Osteocyte (in vitro differentiated cells): ENCODE data around the gene MYRF. TPM values are rescaled to one million over a fixed set of nuclear protein-coding genes. Genes with fewer than 3 reads are reported as not detected.

Experiments used
- DNase-seq: peaks from one replicate; pipeline ENCODE4 v3.0.0; 2021; ENCODE audit warnings: mixed read lengths; ENCODE audit not compliant: unreplicated experiment; ENCODE audit errors: extremely low spot score
- H3K27ac Mint-ChIP-seq: one replicate; pipeline ENCODE4 v1.8.0; 2021; ENCODE audit warnings: mild to moderate bottlenecking, mixed read lengths; ENCODE audit not compliant: unreplicated experiment
- H3K27me3 Mint-ChIP-seq: one replicate; pipeline ENCODE4 v1.8.0; 2021; ENCODE audit warnings: mixed read lengths; ENCODE audit not compliant: unreplicated experiment
- H3K36me3 Mint-ChIP-seq: one replicate; pipeline ENCODE4 v1.8.0; 2021; ENCODE audit warnings: mixed read lengths; ENCODE audit not compliant: unreplicated experiment
- H3K4me1 Mint-ChIP-seq: one replicate; pipeline ENCODE4 v1.8.0; 2021; ENCODE audit warnings: mixed read lengths; ENCODE audit not compliant: unreplicated experiment
- H3K4me3 Mint-ChIP-seq: one replicate; pipeline ENCODE4 v1.8.0; 2021; ENCODE audit warnings: mild to moderate bottlenecking, moderate library complexity, mixed read lengths; ENCODE audit not compliant: unreplicated experiment
- H3K9me3 Mint-ChIP-seq: one replicate; pipeline ENCODE4 v1.8.0; 2021; ENCODE audit warnings: mixed read lengths; ENCODE audit not compliant: unreplicated experiment
- CTCF ChIP-seq: fragments of 200-600 bp; sonication (generic); IDR thresholded peaks from 2 replicates; pipeline ENCODE4 v1.5.0; 2021; ENCODE audit warnings: antibody characterized with exemption, mild to moderate bottlenecking, moderate library complexity
- total RNA-seq: library from RNA; stranded (reverse); gene quantifications from 2 replicates; pipeline ENCODE4 v1.2.1, GENCODE V29; 2021

The MYRF gene
- total RNA-seq, 1 donor from 2014 or later, result 0.43 TPM

GRCh38 chr11:61730240-61730994 lies 22.0 kb upstream of the MYRF start:
- no peaks in the 10 kb centered on the region for H3K27me3 Mint-ChIP-seq
- no peaks in the 10 kb centered on the region for H3K9me3 Mint-ChIP-seq
- H3K4me3 Mint-ChIP-seq, result no peak overlapping the region
- no peak overlapping the region for H3K27ac Mint-ChIP-seq
- no peak for TF ChIP-seq CTCF
- H3K4me1 Mint-ChIP-seq, result peaks cover 21% of the 10 kb centered on the region
- peaks cover 9% of the 10 kb centered on the region for H3K36me3 Mint-ChIP-seq
- no peak for DNase-seq

GRCh38 chr11:61731211-61731951 lies 21.1 kb upstream of the MYRF start:
- Mint-ChIP-seq H3K36me3 (peaks cover 9% of the 10 kb centered on the region), H3K27me3 (no peaks in the 10 kb centered on the region), H3K4me3 (no peak overlapping the region), H3K9me3 (no peaks in the 10 kb centered on the region), H3K27ac (no peak overlapping the region), H3K4me1 (peaks cover 17% of the 10 kb centered on the region)
- no peak for DNase-seq
- TF ChIP-seq CTCF, result no peak

- H3K27ac Mint-ChIP-seq, result no peak overlapping the region
- peaks cover 10% of the 10 kb centered on the region for H3K36me3 Mint-ChIP-seq
- no peaks in the 10 kb centered on the region for H3K27me3 Mint-ChIP-seq
- H3K4me3 Mint-ChIP-seq, result no peak overlapping the region
- DNase-seq, result no peak
- H3K4me1 Mint-ChIP-seq, result peaks cover 17% of the 10 kb centered on the region
- no peaks in the 10 kb centered on the region for H3K9me3 Mint-ChIP-seq
- TF ChIP-seq CTCF, result no peak
These were observed 20.3 kb upstream of the MYRF start for GRCh38 chr11:61731952-61732675.

GRCh38 chr11:61732705-61733104 lies 19.7 kb upstream of the MYRF start:
- Mint-ChIP-seq H3K36me3 (peaks cover 11% of the 10 kb centered on the region), H3K4me3 (no peak overlapping the region), H3K9me3 (no peaks in the 10 kb centered on the region), H3K4me1 (peaks cover 17% of the 10 kb centered on the region), H3K27me3 (no peaks in the 10 kb centered on the region), H3K27ac (no peak overlapping the region)
- no peak for DNase-seq
- TF ChIP-seq CTCF, result no peak
